ENCODE results near the gene CYP1B1.

GRCh38 chr2:38074764-38075506 lies 1.0 kb downstream of the CYP1B1 start:
- TF ChIP-seq, protein P1, sequence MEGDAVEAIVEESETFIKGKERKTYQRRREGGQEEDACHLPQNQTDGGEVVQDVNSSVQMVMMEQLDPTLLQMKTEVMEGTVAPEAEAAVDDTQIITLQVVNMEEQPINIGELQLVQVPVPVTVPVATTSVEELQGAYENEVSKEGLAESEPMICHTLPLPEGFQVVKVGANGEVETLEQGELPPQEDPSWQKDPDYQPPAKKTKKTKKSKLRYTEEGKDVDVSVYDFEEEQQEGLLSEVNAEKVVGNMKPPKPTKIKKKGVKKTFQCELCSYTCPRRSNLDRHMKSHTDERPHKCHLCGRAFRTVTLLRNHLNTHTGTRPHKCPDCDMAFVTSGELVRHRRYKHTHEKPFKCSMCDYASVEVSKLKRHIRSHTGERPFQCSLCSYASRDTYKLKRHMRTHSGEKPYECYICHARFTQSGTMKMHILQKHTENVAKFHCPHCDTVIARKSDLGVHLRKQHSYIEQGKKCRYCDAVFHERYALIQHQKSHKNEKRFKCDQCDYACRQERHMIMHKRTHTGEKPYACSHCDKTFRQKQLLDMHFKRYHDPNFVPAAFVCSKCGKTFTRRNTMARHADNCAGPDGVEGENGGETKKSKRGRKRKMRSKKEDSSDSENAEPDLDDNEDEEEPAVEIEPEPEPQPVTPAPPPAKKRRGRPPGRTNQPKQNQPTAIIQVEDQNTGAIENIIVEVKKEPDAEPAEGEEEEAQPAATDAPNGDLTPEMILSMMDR (IDR thresholded peaks at IDR 0.05): no peak
- TF ChIP-seq POLR2A (IDR thresholded peaks at IDR 0.05): no peak

Measured in thyroid gland (tissue), 4 donors.